PFSK-1 (cell line): ENCODE results near the gene PALLD.

ENCODE experiments used
- POLR2AphosphoS5 ChIP-seq: IDR thresholded peaks from 2 replicates; pipeline ENCODE4 v1.6.1; 2012; ENCODE audit warnings: low read depth, mild to moderate bottlenecking, control low read depth, low read length, moderate library complexity
- SIN3A ChIP-seq: IDR thresholded peaks from 2 replicates; pipeline ENCODE4 v1.6.1; 2012; ENCODE audit warnings: mild to moderate bottlenecking, low read length, moderate library complexity, borderline replicate concordance; ENCODE audit not compliant: insufficient read depth
- TAF1 ChIP-seq: IDR thresholded peaks from 2 replicates; pipeline ENCODE4 v1.6.1; 2012; ENCODE audit warnings: low read length, control low read depth, borderline replicate concordance; ENCODE audit not compliant: insufficient read depth
- TF ChIP-seq, protein P1 (sequence below), 2 experiments: IDR thresholded peaks; 2 replicates each; pipeline versions ENCODE4 v1.6.1 to v1.8.0; 2011 to 2012; ENCODE audit warnings: low read depth in 2 of 2, low read length in 2 of 2, control low read depth in 1 of 2, inconsistent platforms in 1 of 2, mild to moderate bottlenecking in 1 of 2, moderate library complexity in 1 of 2; ENCODE audit not compliant: insufficient read depth in 1 of 2

DNA sequence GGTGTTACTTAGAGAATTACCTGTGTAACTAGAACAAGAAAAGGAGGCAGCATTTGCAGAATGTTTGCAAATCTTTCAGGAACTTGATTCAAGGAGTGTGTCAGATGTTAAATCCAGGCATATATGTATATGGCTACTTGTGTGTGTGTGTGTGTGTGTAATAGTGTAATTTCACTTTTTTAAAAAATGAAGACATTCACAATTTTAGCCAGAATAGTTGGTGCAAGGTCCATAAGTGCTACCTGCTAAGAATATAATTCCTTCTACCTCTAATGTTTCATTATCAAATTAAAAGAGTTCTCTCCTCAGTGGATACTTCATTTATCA lies 158.0 kb downstream of the PALLD start:
- TF ChIP-seq POLR2AphosphoS5 (no peak), SIN3A (no peak), TAF1 (no peak)
- TF ChIP-seq, protein P1, sequence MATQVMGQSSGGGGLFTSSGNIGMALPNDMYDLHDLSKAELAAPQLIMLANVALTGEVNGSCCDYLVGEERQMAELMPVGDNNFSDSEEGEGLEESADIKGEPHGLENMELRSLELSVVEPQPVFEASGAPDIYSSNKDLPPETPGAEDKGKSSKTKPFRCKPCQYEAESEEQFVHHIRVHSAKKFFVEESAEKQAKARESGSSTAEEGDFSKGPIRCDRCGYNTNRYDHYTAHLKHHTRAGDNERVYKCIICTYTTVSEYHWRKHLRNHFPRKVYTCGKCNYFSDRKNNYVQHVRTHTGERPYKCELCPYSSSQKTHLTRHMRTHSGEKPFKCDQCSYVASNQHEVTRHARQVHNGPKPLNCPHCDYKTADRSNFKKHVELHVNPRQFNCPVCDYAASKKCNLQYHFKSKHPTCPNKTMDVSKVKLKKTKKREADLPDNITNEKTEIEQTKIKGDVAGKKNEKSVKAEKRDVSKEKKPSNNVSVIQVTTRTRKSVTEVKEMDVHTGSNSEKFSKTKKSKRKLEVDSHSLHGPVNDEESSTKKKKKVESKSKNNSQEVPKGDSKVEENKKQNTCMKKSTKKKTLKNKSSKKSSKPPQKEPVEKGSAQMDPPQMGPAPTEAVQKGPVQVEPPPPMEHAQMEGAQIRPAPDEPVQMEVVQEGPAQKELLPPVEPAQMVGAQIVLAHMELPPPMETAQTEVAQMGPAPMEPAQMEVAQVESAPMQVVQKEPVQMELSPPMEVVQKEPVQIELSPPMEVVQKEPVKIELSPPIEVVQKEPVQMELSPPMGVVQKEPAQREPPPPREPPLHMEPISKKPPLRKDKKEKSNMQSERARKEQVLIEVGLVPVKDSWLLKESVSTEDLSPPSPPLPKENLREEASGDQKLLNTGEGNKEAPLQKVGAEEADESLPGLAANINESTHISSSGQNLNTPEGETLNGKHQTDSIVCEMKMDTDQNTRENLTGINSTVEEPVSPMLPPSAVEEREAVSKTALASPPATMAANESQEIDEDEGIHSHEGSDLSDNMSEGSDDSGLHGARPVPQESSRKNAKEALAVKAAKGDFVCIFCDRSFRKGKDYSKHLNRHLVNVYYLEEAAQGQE (IDR thresholded peaks at IDR 0.05; ENCODE audit: insufficient read depth in 1 of 2, low read depth in 2 of 2, low read length in 2 of 2) = no peak
